DMS 273 treated with DMSO at 0.1 percent for 48 hours (cell line): ENCODE results near the gene HACD2.

Experiments
- DNase-seq: peaks from one replicate; lab custom pipeline; 2025; lab: John Stamatoyannopoulos, UW

The HACD2 gene

GRCh38 chr3:123446610-123447109 is 138.2 kb downstream of the HACD2 start:
- DNase-seq: no peak

GRCh38 chr3:123446210-123446609 is 138.6 kb downstream of the HACD2 start:
- no peak for DNase-seq

- DNase-seq: no peak
These were observed 139.2 kb downstream of the HACD2 start for GRCh38 chr3:123445702-123446101.

- no peak for DNase-seq
These were observed 140.1 kb downstream of the HACD2 start for GRCh38 chr3:123444744-123445143.

GRCh38 chr3:123444023-123444422 is 140.8 kb downstream of the HACD2 start:
- no peak for DNase-seq

- DNase-seq: no peak
These were observed 141.9 kb downstream of the HACD2 start for GRCh38 chr3:123442908-123443307.

GRCh38 chr3:123442125-123442524 is 142.7 kb downstream of the HACD2 start:
- no peak for DNase-seq
